Sigmoid colon (tissue), 4 donors: ENCODE data around the gene EN2.

Experiments used
- CTCF ChIP-seq, 4 experiments: fragments of 450-650 bp in 3 of 4; fragments of 200-600 bp in 1 of 4; IDR thresholded peaks; one replicate each; pipeline ENCODE4 v1.5.1; 2016 to 2019; ENCODE audit warnings: antibody characterized with exemption in 4 of 4, mild to moderate bottlenecking in 3 of 4, moderate library complexity in 2 of 4
- EP300 ChIP-seq, 4 donors: sonication (generic); formaldehyde crosslinking; IDR thresholded peaks; one replicate each; pipeline ENCODE4 v1.6.1; 2017; ENCODE audit warnings: antibody characterized with exemption in 4 of 4
- POLR2A ChIP-seq, 2 donors: fragments of 450-650 bp; IDR thresholded peaks; one replicate each; pipeline ENCODE4 v1.6.1; 2016; ENCODE audit warnings: antibody characterized with exemption in 2 of 2, mild to moderate bottlenecking in 2 of 2, moderate library complexity in 2 of 2

GRCh38 chr7:155509725-155510551 is 52.0 kb downstream of the EN2 start:
- TF ChIP-seq POLR2A (IDR thresholded peaks at IDR 0.05) (no peak), CTCF (IDR thresholded peaks at IDR 0.05) (no peak), EP300 (IDR thresholded peaks at IDR 0.05) (no peak)
